Thoracic aorta (tissue), 2 donors: ENCODE measurements around the gene ATP5ME. TPM values are rescaled to one million over a fixed set of nuclear protein-coding genes. Genes with fewer than 3 reads are reported as not detected.

Experiments
- ATAC-seq: fragments of 150-250 bp; one replicate; pipeline ENCODE4 v1.8.0; 2017; ENCODE audit warnings: low read depth; ENCODE audit not compliant: insufficient number of reproducible peaks, low FRiP score
- DNase-seq: peaks from one replicate; pipeline ENCODE4 v3.0.0-alpha.2; 2020; ENCODE audit warnings: low spot score
- H3K27ac ChIP-seq, 2 donors: fragments of 200-600 bp; sonication (generic); 1 replicate in 1 of 2; 2 replicates in 1 of 2; pipeline ENCODE4 v1.5.1; 2016; ENCODE audit warnings: mild to moderate bottlenecking in 2 of 2, moderate library complexity in 2 of 2
- H3K27me3 ChIP-seq: fragments of 200-600 bp; sonication (generic); replicated peaks from 2 replicates; pipeline ENCODE4 v1.6.0; 2016; ENCODE audit warnings: mild to moderate bottlenecking; ENCODE audit not compliant: insufficient read depth
- H3K36me3 ChIP-seq: fragments of 200-600 bp; sonication (generic); one replicate; pipeline ENCODE4 v1.5.1; 2016
- H3K4me1 ChIP-seq, 2 donors: fragments of 200-600 bp; sonication (generic); 1 replicate in 1 of 2; 2 replicates in 1 of 2; pipeline versions ENCODE4 v1.5.1 to v1.6.0; 2016; ENCODE audit warnings: low read depth in 2 of 2, mild to moderate bottlenecking in 1 of 2; ENCODE audit not compliant: control insufficient read depth in 1 of 2
- H3K4me3 ChIP-seq: fragments of 200-600 bp; sonication (generic); 2 replicates; pipeline ENCODE4 v1.5.1; 2016; ENCODE audit warnings: mild to moderate bottlenecking
- H3K9me3 ChIP-seq: fragments of 200-600 bp; sonication (generic); 2 replicates; pipeline ENCODE4 v1.5.1; 2016
- CTCF ChIP-seq: fragments of 200-600 bp; sonication (generic); IDR thresholded peaks from one replicate; pipeline ENCODE4 v1.5.1; 2019; ENCODE audit warnings: antibody characterized with exemption
- total RNA-seq, 2 donors: library from RNA; depleted of rRNA; stranded (reverse); fragments of >200 nt; gene quantifications; one replicate each; pipeline versions ENCODE4 v1.1.0 to v1.2.3, GENCODE V29; 2016

Gene ATP5ME
- total RNA-seq, 2 donors from 2014 or later: 21.0 to 51.6 TPM

DNA sequence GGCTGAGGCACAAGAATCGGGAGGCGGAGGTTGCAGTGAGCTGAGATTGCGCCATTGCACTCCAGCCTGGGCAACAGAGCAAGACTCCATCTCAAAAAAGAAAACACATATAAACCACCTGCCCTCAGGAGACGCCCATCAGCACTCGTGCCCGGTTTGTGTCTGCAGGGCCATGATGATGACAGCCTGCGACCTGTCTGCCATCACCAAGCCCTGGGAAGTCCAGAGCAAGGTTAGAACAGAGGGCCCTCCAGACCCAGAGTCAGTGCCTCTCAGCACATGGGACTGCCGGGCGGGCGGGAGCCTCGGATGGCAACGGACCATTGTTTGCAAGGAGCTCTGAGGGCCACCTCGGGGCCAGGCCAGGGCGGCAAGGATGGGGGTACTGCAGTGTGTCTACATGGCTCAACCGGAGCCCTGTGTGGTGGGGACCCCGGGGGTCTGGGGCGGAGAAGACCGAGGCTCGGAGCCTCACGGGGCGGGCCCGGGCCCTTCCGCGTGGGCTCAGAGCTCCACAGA is 9.3 kb downstream of the ATP5ME start:
- Histone ChIP-seq H3K4me3 (no peak overlapping the region), H3K36me3 (no peaks in the 10 kb centered on the region), H3K27ac (no peak overlapping the region), H3K27me3 (no peaks in the 10 kb centered on the region), H3K4me1 (no peaks in the 10 kb centered on the region), H3K9me3 (no peaks in the 10 kb centered on the region)
- ATAC-seq (no peak), DNase-seq (no peak)
- TF ChIP-seq CTCF: no peak

DNA sequence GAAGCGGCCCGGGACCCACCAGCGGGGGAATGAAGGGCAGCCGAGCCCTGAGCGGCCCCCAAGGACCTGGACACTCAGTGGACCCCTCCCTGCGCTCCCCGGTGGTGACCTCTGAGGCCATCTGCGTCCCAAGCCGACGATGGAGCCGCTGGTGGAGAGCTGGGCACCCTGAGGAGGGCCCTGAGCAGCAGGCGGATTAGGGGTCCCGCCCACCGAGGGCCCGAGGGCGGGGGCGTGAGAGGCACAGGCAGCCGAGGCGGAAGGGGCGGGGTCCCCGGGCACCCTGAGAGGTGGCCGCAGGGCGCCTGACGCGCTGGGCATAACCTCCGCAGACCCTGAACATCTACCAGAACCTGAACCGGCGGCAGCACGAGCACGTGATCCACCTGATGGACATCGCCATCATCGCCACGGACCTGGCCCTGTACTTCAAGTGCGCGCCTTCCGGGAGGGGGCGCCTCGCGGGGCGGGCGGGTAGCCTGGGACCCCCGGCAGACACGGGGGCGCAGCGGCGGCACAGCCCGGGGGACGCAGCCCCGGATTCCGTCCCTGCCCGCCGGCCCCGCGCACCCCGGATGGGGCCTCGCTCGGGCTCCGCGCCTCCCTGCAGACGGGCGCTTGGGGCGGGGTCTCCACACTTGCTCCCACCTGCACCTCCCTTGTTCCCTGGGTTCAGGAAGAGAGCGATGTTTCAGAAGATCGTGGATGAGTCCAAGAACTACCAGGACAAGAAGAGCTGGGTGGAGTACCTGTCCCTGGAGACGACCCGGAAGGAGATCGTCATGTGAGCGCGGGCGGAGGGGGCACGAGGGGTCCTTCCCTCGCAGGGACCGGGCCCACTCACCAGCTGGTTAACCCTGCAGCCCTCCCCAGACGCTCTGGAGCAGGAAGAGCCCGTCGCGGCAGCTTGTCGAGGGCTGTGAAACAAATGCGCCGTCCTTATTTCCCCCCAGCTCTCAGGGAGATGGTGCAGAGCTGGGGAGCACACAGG is 10.3 kb downstream of the ATP5ME start:
- H3K27ac ChIP-seq: no peak overlapping the region
- ATAC-seq (no peak), DNase-seq (no peak)

DNA sequence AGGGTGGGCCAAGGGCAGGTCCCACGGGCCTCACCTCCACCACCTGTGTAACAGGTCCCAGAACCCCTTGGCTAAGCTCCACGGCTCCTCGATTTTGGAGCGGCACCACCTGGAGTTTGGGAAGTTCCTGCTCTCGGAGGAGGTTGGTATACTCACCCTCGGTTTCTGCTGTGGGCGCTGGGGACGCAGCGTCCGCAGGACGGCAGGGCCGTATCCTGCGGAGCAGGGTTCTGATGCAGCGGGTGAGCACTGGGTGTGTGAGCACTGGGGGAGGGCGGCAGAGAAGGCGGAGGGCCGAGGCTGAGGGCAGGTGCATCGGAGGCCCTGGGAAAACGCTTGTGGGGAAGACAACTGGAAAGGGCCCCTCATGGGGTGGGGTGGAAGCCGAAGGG is 11.0 kb downstream of the ATP5ME start:
- ATAC-seq (no peak), DNase-seq (no peak)
- Histone ChIP-seq H3K36me3 (no peaks in the 10 kb centered on the region), H3K9me3 (no peaks in the 10 kb centered on the region), H3K27ac (no peak overlapping the region), H3K27me3 (no peaks in the 10 kb centered on the region), H3K4me3 (peak overlapping the region; percentile 80), H3K4me1 (no peaks in the 10 kb centered on the region)
- no peak for TF ChIP-seq CTCF

More for the DNA sequence above, 10.3 kb downstream of the ATP5ME start:
- H3K9me3 ChIP-seq: no peaks in the 10 kb centered on the region
- no peak for TF ChIP-seq CTCF
- no peaks in the 10 kb centered on the region for H3K36me3 ChIP-seq
- H3K4me1 ChIP-seq: no peaks in the 10 kb centered on the region
- H3K27me3 ChIP-seq: no peaks in the 10 kb centered on the region
- peak overlapping the region; percentile 80 for H3K4me3 ChIP-seq

DNA sequence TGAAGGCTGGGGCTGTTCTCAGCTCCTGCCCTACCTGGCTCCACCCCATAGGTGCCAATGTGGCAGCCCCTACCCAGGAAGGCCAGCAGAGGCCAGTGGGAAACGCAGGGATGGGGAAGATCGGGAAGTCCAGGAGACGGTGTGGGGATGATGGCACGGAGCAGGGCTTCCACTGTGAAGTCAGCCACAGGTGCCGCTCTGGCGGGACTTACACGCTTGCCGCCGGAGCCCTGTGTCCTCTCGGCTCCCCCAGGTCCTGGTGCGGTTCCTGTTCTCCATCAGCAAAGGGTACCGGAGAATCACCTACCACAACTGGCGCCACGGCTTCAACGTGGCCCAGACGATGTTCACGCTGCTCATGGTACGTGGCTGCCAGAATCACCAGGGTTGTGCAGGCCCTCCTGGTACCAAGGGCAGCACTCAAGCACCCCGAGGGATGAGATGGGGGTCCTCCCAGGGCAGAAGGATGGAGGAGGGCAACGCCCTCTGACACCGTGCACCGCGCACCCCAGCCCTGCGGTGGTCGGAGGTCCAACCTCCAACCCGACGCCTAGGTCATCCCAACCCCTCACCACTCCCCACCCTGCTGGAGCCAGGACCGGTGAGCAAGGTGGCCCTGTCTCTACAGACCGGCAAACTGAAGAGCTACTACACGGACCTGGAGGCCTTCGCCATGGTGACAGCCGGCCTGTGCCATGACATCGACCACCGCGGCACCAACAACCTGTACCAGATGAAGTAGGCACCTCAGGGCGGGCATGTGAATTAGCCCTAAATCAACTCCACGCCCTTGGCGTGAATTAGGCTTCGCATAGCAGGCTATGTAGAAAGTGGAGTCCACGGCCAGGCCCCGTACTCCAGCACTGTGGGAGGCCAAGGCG is 12.0 kb downstream of the ATP5ME start:
- no peaks in the 10 kb centered on the region for H3K27me3 ChIP-seq
- H3K4me3 ChIP-seq: no peak overlapping the region
- H3K9me3 ChIP-seq: no peaks in the 10 kb centered on the region
- ATAC-seq: no peak
- no peaks in the 10 kb centered on the region for H3K36me3 ChIP-seq
- no peak overlapping the region for H3K27ac ChIP-seq
- no peak for TF ChIP-seq CTCF
- H3K4me1 ChIP-seq: no peaks in the 10 kb centered on the region
- no peak for DNase-seq

GRCh38 chr4:661231-661630 is 12.8 kb downstream of the ATP5ME start:
- no peaks in the 10 kb centered on the region for H3K4me1 ChIP-seq
- H3K9me3 ChIP-seq: no peaks in the 10 kb centered on the region
- H3K27ac ChIP-seq: no peak overlapping the region
- no peak overlapping the region for H3K4me3 ChIP-seq
- DNase-seq (no peak), ATAC-seq (no peak)
- H3K27me3 ChIP-seq: no peaks in the 10 kb centered on the region
- H3K36me3 ChIP-seq: no peaks in the 10 kb centered on the region
- no peak for TF ChIP-seq CTCF
